GM13977 (cell line): ENCODE results near the gene ZNF25.
"Not testable (repeated sequence)": the region's sequence is repeated elsewhere in the genome, so short reads cannot be mapped to it uniquely, and the experiment has no call there.

Experiments used
- DNase-seq: peaks from one replicate; pipeline ENCODE4 v3.0.0; 2012; ENCODE audit warnings: low spot score
- in situ Hi-C: fragments of 300-500 bp; cut with MboI; formaldehyde crosslinking; loops from one replicate; pipeline ENCODE4 v1.12.0; 2022; ENCODE audit warnings: low sequenced_read_pairs, low pct_unique_long_range_greater_than_20kb, mixed read lengths, inconsistent platforms; ENCODE audit not compliant: unreplicated experiment
- TF ChIP-seq, protein P1 (sequence below): IDR thresholded peaks from 2 replicates; pipeline ENCODE4 v1.5.1; 2012; ENCODE audit warnings: mild to moderate bottlenecking, control low read depth; ENCODE audit not compliant: insufficient read depth; ENCODE audit errors: extremely low read depth, missing control alignments

ZNF25 gene

DNA sequence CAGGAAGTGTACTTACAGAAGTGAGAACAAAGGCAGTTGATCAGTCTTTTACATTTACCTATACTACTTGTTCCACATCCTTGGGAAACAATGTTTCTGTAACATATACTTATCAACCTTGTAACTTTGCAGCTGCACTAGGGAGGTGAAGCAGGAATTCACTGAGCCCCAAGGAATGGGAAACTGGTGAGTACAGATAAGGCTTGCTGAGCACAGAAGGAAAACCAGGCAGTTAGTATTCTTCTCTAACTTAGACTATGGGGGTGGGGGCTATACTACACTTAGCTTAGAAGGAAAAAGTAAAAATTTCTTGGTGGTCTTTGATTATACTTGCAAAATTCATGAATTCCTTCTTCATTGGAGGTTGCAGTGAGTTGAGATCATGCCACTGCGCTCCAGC is 27.1 kb upstream of the ZNF25 start:
- DNase-seq, result no peak
- TF ChIP-seq, protein P1, sequence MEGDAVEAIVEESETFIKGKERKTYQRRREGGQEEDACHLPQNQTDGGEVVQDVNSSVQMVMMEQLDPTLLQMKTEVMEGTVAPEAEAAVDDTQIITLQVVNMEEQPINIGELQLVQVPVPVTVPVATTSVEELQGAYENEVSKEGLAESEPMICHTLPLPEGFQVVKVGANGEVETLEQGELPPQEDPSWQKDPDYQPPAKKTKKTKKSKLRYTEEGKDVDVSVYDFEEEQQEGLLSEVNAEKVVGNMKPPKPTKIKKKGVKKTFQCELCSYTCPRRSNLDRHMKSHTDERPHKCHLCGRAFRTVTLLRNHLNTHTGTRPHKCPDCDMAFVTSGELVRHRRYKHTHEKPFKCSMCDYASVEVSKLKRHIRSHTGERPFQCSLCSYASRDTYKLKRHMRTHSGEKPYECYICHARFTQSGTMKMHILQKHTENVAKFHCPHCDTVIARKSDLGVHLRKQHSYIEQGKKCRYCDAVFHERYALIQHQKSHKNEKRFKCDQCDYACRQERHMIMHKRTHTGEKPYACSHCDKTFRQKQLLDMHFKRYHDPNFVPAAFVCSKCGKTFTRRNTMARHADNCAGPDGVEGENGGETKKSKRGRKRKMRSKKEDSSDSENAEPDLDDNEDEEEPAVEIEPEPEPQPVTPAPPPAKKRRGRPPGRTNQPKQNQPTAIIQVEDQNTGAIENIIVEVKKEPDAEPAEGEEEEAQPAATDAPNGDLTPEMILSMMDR, result no peak
- in situ Hi-C loops, result no loop called here

DNA sequence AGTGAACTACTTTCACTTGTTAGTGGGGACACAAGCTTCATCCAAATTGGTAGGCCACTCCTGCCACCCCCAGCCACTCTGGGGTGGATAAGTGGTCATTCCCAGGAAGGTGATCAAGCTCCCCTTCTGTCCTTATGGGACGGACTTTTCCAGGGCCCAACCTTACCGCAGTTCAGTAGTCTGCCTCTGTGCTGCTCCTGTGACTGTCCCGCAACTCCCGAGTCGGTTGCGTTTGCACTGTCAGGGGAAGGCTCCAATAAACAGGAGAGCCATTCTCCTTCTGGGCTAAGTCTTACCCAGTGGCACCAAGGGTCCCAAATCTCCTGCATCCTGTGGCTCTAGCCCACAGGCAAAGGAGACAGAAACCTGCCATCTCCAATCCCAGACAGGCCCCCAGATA is 26.6 kb upstream of the ZNF25 start:
- TF ChIP-seq, protein P1, result no peak
- no peak for DNase-seq
- in situ Hi-C loops, result no loop called here

DNA sequence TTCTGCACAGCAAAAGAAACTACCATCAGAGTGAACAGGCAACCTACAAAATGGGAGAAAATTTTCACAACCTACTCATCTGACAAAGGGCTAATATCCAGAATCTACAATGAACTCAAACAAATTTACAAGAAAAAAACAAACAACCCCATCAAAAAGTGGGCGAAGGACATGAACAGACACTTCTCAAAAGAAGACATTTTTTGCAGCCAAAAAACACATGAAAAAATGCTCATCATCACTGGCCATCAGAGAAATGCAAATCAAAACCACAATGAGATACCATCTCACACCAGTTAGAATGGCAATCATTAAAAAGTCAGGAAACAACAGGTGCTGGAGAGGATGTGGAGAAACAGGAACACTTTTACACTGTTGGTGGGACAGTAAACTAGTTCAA is 24.0 kb upstream of the ZNF25 start:
- in situ Hi-C loops, DNase-seq: not testable (repeated sequence)

DNA sequence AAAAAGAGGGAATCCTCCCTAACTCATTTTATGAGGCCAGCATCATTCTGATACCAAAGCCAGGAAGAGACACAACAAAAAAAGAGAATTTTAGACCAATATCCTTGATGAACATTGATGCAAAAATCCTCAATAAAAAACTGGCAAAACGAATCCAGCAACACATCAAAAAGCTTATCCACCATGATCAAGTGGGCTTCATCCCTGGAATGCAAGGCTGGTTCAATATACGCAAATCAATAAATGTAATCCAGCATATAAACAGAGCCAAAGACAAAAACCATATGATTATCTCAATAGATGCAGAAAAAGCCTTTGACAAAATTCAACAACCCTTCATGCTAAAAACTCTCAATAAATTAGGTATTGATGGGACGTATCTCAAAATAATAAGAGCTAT is 22.5 kb upstream of the ZNF25 start:
- in situ Hi-C loops, DNase-seq: not testable (repeated sequence)

DNA sequence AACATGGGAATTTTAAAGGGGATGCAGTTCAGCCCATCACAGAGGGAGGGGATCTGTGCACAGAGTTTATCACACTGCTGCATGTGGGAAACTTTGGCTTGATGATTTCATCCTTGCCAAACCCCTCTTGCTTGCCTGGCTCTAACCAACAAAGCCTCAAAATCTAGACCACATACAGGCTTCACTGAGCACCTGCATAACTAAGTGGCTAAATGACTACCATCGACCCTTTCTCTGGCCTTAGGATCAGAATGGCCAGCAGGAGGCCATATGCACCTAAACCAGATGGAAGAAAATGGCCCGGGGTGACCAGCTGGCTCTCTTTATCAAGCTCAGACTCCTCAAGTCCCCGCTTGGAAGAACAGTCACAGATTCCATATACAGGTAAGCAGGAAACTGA is 15.6 kb upstream of the ZNF25 start:
- DNase-seq, result no peak
- TF ChIP-seq, protein P1, result peak; percentile 19
- in situ Hi-C loops, result no loop called here

DNA sequence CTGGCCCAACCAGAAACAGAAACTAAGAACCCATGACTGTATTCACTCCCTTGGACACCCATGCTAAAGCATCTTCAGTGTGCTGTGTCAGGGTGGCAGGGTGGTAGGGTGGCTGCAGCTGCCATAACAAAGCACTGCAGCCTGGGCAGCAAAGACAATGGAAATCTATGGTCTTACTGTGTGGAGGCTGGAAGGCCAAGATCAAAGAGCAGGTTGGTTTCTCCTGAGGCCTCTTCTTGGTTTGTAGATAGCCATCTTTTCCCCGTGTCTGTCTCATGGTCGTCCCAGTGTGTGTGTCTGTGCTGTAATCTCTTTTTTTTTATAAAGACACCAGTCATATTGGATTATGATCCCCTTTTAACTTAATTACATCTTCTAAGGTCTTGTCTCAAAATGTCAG is 15.2 kb upstream of the ZNF25 start:
- in situ Hi-C loops, result no loop called here
- no peak for DNase-seq
- TF ChIP-seq, protein P1, result no peak

DNA sequence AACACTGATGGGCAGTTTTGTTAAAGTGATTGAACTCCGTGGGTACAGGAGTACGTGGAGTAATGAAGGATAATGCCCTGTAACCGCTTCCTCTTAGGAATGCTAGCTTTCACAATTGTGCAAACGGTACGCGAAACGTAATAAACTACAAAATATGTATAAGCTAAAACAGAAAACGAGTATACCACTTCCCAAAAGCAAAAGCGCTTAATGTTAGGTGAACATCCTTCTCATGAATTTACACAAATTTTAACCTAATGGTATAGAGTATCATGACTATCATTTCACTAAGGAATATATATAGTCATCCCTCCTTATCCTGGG is 395 bp upstream of the ZNF25 start:
- TF ChIP-seq, protein P1, result no peak
- in situ Hi-C loops, result no loop called here
- no peak for DNase-seq

DNA sequence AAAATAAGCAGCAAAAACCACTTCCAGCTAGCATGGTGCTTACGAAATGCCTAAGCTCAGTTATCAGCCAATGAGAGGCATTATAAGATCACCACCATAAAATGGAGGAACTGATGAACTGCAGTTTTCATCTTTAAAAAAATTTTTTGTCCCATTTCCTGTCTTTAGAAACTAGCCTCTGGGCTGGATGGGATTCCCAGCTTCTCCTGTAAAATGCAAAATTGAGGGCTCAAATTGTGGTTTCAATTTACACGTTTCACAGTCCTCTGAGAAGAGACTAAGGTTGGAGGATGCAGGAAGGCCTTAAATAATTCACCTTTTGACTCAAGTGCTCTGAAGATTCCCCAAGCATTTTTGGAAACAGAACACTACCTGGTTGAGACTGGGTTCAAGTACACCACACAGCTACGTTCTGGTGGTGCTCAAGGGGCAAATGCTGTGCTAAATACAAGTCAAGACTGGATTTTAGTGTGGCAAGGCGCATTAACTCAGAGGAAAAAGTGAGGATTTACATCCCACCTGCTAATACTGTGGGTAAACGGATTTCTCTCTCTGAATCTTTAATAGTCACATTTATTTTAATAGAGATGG is 951 bp downstream of the ZNF25 start:
- in situ Hi-C loops, result no loop called here
- no peak for DNase-seq
- TF ChIP-seq, protein P1, result no peak
